Astrocyte of the spinal cord (primary cell): ENCODE data around the gene USH2A.

ENCODE experiments used
- DNase-seq: peaks from one replicate; pipeline ENCODE4 v3.0.0; 2011; ENCODE audit warnings: low read depth, low spot score
- H3K4me3 ChIP-seq: 2 replicates; pipeline ENCODE4 v1.5.1; 2011; ENCODE audit warnings: low read depth, mild to moderate bottlenecking, low read length, moderate library complexity
- in situ Hi-C: cut with HindIII; loops from 2 replicates; pipeline ENCODE4 v1.10.0; 2017; ENCODE audit warnings: low sequenced_read_pairs
- TF ChIP-seq, protein P1 (sequence below): IDR thresholded peaks from 2 replicates; pipeline ENCODE4 v1.5.1; 2012; ENCODE audit warnings: low read depth, mild to moderate bottlenecking, low read length, inconsistent platforms

Gene USH2A

GRCh38 chr1:215825056-215825455 is 598.2 kb downstream of the USH2A start:
- TF ChIP-seq, protein P1, sequence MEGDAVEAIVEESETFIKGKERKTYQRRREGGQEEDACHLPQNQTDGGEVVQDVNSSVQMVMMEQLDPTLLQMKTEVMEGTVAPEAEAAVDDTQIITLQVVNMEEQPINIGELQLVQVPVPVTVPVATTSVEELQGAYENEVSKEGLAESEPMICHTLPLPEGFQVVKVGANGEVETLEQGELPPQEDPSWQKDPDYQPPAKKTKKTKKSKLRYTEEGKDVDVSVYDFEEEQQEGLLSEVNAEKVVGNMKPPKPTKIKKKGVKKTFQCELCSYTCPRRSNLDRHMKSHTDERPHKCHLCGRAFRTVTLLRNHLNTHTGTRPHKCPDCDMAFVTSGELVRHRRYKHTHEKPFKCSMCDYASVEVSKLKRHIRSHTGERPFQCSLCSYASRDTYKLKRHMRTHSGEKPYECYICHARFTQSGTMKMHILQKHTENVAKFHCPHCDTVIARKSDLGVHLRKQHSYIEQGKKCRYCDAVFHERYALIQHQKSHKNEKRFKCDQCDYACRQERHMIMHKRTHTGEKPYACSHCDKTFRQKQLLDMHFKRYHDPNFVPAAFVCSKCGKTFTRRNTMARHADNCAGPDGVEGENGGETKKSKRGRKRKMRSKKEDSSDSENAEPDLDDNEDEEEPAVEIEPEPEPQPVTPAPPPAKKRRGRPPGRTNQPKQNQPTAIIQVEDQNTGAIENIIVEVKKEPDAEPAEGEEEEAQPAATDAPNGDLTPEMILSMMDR, result no peak
- in situ Hi-C loops, result no loop called here
- H3K4me3 ChIP-seq, result no peak overlapping the region
- DNase-seq, result no peak

- peak; percentile 26 for DNase-seq
- in situ Hi-C loops, result no loop called here
Observed at GRCh38 chr1:215824245-215824644, 599.0 kb downstream of the USH2A start.

DNA sequence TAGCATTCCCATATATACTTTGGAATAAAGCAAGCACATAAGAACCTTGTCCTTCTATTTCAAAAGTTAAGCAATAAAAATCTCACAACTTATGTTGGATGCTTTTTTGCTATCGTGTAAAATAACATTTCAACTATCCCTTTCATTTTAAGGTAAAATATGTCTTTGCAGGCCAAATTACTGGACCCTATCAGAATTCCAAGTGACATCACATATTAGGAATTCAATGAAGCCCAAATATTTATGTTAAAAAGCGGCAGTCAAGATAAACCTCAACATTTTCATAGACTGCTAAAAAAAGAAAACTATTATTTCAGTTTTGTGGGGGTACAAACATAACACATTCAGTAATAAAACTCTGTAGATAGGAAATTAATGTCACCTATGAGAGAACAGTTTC is 604.1 kb downstream of the USH2A start:
- DNase-seq, result no peak
- in situ Hi-C loops, result no loop called here

More at GRCh38 chr1:215824245-215824644, 599.0 kb downstream of the USH2A start:
- H3K4me3 ChIP-seq, result no peak overlapping the region
- TF ChIP-seq, protein P1, result peak; percentile 55

DNA sequence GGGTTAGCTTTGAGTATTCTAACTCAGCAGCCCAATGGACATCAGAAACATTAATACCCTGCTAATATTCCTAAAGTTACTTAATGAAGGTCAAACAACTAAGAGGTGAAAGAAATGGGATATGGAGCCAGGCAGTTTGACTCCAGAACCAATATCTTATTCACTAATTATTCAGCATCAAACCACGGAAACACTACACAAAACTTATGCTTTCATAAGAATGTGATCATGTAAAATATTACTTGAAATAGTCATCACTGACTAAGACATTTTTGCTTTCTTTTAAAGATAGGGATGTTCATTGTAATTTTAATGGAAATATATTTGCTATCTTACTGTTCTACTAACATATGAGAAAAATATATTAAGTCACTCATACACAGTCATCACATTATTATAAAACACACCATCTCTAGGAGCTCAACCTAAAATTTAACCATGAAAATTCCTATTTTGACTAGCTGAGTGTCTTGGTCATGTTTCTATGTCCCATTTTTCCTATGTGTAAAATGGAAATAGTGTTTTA is 615.3 kb downstream of the USH2A start:
- TF ChIP-seq, protein P1, result no peak
- H3K4me3 ChIP-seq, result no peak overlapping the region
- no peak for DNase-seq
- in situ Hi-C loops, result no loop called here

More for the DNA sequence above, 604.1 kb downstream of the USH2A start:
- no peak overlapping the region for H3K4me3 ChIP-seq
- TF ChIP-seq, protein P1, result no peak

GRCh38 chr1:215807218-215807617 is 616.0 kb downstream of the USH2A start:
- no peak for DNase-seq
- in situ Hi-C loops, result no loop called here
- H3K4me3 ChIP-seq, result no peak overlapping the region
- TF ChIP-seq, protein P1, result no peak

- DNase-seq, result no peak
- in situ Hi-C loops, result no loop called here
- TF ChIP-seq, protein P1, result no peak
- no peak overlapping the region for H3K4me3 ChIP-seq
Observed at GRCh38 chr1:215797859-215798258, 625.4 kb downstream of the USH2A start.
